NCI-H526 (cell line): ENCODE measurements around the gene TLR4.

Source experiments
- DNase-seq, 2 experiments: peaks; one replicate each; lab custom pipeline; 2025; lab: John Stamatoyannopoulos, UW

The TLR4 gene

GRCh38 chr9:117745598-117745997 lies 41.4 kb downstream of the TLR4 start:
- no peak for DNase-seq

- DNase-seq: no peak
Measured at GRCh38 chr9:117746263-117746662, 42.1 kb downstream of the TLR4 start.

GRCh38 chr9:117747386-117747970 lies 43.3 kb downstream of the TLR4 start:
- no peak for DNase-seq

GRCh38 chr9:117750401-117750800 lies 46.2 kb downstream of the TLR4 start:
- no peak for DNase-seq

GRCh38 chr9:117752894-117753293 lies 48.7 kb downstream of the TLR4 start:
- no peak for DNase-seq

DNA sequence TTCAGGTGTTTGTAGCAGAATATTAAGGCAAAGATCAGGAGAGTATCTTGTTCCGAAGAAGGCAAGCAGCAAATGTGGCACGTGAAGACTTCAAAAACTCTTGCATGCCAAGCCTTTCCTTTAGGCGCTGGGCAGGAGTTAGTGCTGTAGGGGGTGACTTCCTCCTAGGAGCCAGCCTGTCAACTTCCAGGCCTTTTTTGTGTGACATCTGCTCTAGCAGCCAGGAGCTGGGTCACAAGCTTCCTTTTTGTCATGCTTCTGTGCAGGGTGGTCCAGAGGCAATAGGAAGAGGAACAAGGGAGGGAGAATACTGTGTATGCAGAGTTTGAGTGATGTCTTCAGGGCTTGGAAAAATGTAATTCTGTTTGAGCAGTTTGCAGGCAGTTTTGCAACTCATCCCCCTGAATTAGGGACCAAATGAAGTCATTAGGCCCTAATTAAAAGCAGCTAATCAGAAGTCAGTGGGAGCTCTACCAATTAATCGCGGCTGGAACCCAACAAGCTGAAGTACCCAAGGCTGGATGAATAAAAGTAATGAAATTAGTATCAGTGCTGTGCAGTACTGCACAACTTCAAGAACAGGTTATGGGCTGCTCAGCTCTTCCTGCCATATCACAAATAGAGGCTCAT lies 53.5 kb downstream of the TLR4 start:
- DNase-seq: no peak

DNA sequence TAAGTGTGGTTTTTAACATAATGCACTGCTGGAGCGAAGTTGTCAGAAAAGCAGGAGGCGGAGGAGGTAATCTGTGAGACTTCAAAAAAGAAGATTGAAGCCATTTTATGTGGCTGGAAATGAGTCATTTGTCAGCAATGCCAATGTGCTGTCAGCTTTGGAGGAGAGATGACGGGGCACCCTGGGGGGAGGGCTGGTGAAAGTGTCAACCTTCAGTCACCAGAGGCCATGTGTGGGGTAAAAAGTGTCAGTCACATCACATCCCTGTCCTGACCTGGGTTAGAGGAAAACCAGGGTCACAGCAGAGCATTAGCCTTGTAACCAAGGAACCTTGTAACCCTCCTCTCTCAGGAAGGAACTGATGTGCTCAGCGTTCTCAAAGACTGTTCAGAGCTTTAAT lies 59.1 kb downstream of the TLR4 start:
- no peak for DNase-seq

- no peak for DNase-seq
Measured at GRCh38 chr9:117768750-117769395, 64.7 kb downstream of the TLR4 start.

DNA sequence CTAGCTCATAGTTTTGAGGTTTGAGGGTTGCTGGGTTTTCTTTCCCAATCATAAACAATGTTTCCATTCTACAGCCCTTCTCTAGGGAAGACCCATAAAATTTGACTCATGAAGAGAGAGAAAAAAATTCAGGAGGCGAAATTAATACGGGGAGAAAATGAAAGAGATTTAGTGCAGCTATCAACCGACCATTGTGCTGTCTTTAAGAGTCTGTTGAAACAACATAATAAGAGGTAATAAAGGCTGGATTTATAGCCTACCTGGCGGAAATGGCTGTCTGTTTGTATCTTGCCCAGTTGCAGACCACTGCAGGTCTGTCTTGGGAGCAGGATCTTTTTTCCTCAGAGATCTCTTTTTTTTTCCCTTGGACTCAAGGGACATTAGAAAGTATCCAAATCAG lies 66.9 kb downstream of the TLR4 start:
- DNase-seq: no peak

- no peak for DNase-seq
Measured at GRCh38 chr9:117772960-117773359, 68.8 kb downstream of the TLR4 start.
